Measurements from ENCODE around the gene KLHL24. TPM values are rescaled to one million over a fixed set of nuclear protein-coding genes. Genes with fewer than 3 reads are reported as not detected.
"Not testable (repeated sequence)": the region's sequence is repeated elsewhere in the genome, so short reads cannot be mapped to it uniquely, and the experiment has no call there.

Gene KLHL24
- total and polyA plus RNA-seq, 2 of the 4 experiments (the other 2 are of a cell fraction), result 5.7 to 25.6 TPM

DNA sequence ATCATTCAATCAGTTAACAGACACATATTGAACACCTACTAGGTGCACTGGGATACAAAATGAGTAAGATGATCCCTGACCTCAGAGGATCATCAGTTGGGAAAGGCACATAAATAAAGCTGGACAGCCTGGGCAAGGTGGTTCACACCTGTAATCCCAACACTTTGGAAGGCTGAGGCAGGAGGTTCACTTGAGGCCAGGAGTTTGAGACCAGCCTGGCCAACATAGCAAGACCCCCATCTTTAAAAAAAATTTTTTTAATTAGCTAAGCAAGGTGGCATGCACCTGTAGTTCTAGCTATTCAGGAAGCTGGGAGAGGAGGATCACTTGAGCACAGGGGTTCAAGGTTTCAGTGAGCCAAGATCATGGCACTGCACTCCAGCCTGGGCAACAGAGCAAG is 3.7 kb upstream of the KLHL24 start:
- no peak overlapping the region for H4K91ac ChIP-seq (ENCODE audit: insufficient read depth, low read depth, low read length)
- H3K14ac ChIP-seq (replicated peaks; ENCODE audit: low read depth, low read length), result no peak overlapping the region
- H3K23ac ChIP-seq (ENCODE audit: low read depth, low read length), result no peak overlapping the region
- H2AK5ac ChIP-seq (ENCODE audit: low read depth, low read length), result no peak overlapping the region
- no peaks in the 10 kb centered on the region for H3K9me1 ChIP-seq (ENCODE audit: insufficient read depth, low read length)
- no peak overlapping the region for H4K5ac ChIP-seq (ENCODE audit: low read depth, low read length)
- H3K27ac ChIP-seq (ENCODE audit: insufficient read depth, low read length), result no peak overlapping the region
- H3K9ac ChIP-seq (ENCODE audit: low read depth, low read length), result no peak overlapping the region
- no peaks in the 10 kb centered on the region for H3K9me3 ChIP-seq (ENCODE audit: control insufficient read depth, insufficient read depth, low read length)
- no peak overlapping the region for H2BK20ac ChIP-seq (ENCODE audit: low read depth, low read length)
- no peak for TF ChIP-seq RCOR1 (IDR thresholded peaks at IDR 0.05; ENCODE audit: insufficient replicate concordance, low read length)
- no peak for TF ChIP-seq BHLHE40 (IDR thresholded peaks at IDR 0.05; ENCODE audit: low read depth, low read length)
- H3K36me3 ChIP-seq (ENCODE audit: control insufficient read depth, insufficient read depth, low read length), result no peaks in the 10 kb centered on the region
- BruUV-seq (replicated peaks), result no TSS peak
- no peak overlapping the region for H2AK9ac ChIP-seq (replicated peaks; ENCODE audit: low read depth, low read length, poor library complexity)
- no peak overlapping the region for H2BK5ac ChIP-seq (ENCODE audit: low read depth, low read length, poor library complexity, severe bottlenecking)
- H3K79me1 ChIP-seq (ENCODE audit: low read depth in 1 of 2, low read length in 2 of 2), result no peaks in the 10 kb centered on the region
- in situ Hi-C loops (cut with MboI; ENCODE audit: low sequenced_read_pairs) (no loop called here), intact Hi-C loops (cut with micrococcal nuclease) (no loop called here), dilution Hi-C loops (cut with HindIII; ENCODE audit: low sequenced_read_pairs, unreplicated experiment) (no loop called here)
- no peaks in the 10 kb centered on the region for H3K4me1 ChIP-seq (ENCODE audit: control insufficient read depth, insufficient read depth, low read length)
- ChIA-PET POLR2A (ENCODE audit: unreplicated experiment) (no interaction called here), CTCF (no interaction called here)
- H2BK15ac ChIP-seq (ENCODE audit: low read depth, low read length), result no peak overlapping the region
- no peak for DNase-seq
- H3K27me3 ChIP-seq (ENCODE audit: control insufficient read depth, insufficient read depth, low read length), result peaks cover 3% of the 10 kb centered on the region; the same call in 1 of the 2 replicates
- H3K18ac ChIP-seq (ENCODE audit: low read depth, low read length), result no peak overlapping the region
- H3K56ac ChIP-seq (ENCODE audit: extremely low read depth, insufficient read depth, low read length), result no peak overlapping the region
- H4K8ac ChIP-seq (ENCODE audit: low read depth in 2 of 2, low read length in 2 of 2), result no peak overlapping the region
- H2BK120ac ChIP-seq (ENCODE audit: low read depth, low read length), result no peak overlapping the region
- no peak overlapping the region for H2AFZ ChIP-seq (replicated peaks; ENCODE audit: low read length, poor library complexity)
- no peak overlapping the region for H3K4me2 ChIP-seq (ENCODE audit: low read depth, low read length)
- ATAC-seq (ENCODE audit: low read depth), result no peak
- no peaks in the 10 kb centered on the region; the same call in 1 of the 2 replicates for H4K20me1 ChIP-seq (ENCODE audit: insufficient read depth, low read length)
- no peak overlapping the region for H3K4ac ChIP-seq (ENCODE audit: low read depth, low read length)
- H3K4me3 ChIP-seq (ENCODE audit: insufficient read depth, low read depth, low read length), result no peak overlapping the region

DNA sequence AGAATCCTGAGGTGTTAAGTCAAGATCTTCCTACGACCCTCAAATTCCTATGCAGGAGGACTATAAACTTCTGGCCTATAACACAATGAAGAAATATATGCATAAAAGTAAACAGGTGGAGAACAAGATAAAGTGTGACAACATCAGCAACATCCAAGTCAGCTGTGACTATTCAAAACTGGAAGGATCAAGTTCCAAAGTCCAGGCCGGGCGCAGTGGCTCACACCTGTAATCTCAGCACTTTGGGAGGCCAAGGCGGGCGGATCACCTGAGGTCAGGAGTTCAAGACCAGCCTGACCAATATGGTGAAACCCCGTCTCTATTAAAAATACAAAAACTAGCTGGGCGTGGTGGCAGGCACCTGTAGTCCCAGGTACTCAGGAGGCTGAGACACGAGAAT is 2.7 kb upstream of the KLHL24 start:
- CTCF ChIA-PET; H2AK5ac ChIP-seq (ENCODE audit: low read depth, low read length); dilution Hi-C loops (cut with HindIII; ENCODE audit: low sequenced_read_pairs, unreplicated experiment); H3K27me3 ChIP-seq (ENCODE audit: control insufficient read depth, insufficient read depth, low read length); H3K56ac ChIP-seq (ENCODE audit: extremely low read depth, insufficient read depth, low read length); H3K23ac ChIP-seq (ENCODE audit: low read depth, low read length); H3K14ac ChIP-seq (replicated peaks; ENCODE audit: low read depth, low read length); H3K4me2 ChIP-seq (ENCODE audit: low read depth, low read length); H2BK15ac ChIP-seq (ENCODE audit: low read depth, low read length); DNase-seq; H2AFZ ChIP-seq (replicated peaks; ENCODE audit: low read length, poor library complexity); H2BK5ac ChIP-seq (ENCODE audit: low read depth, low read length, poor library complexity, severe bottlenecking); POLR2A ChIA-PET (ENCODE audit: unreplicated experiment); H3K9me1 ChIP-seq (ENCODE audit: insufficient read depth, low read length); H2BK120ac ChIP-seq (ENCODE audit: low read depth, low read length); H3K36me3 ChIP-seq (ENCODE audit: control insufficient read depth, insufficient read depth, low read length); H3K18ac ChIP-seq (ENCODE audit: low read depth, low read length); H4K20me1 ChIP-seq (ENCODE audit: insufficient read depth, low read length); H3K4me1 ChIP-seq (ENCODE audit: control insufficient read depth, insufficient read depth, low read length); ATAC-seq (ENCODE audit: low read depth); H4K5ac ChIP-seq (ENCODE audit: low read depth, low read length); BruUV-seq (replicated peaks); H4K8ac ChIP-seq (ENCODE audit: low read depth in 2 of 2, low read length in 2 of 2); H2AK9ac ChIP-seq (replicated peaks; ENCODE audit: low read depth, low read length, poor library complexity); H2BK20ac ChIP-seq (ENCODE audit: low read depth, low read length); H3K27ac ChIP-seq (ENCODE audit: insufficient read depth, low read length); H3K4ac ChIP-seq (ENCODE audit: low read depth, low read length); in situ Hi-C loops (cut with MboI; ENCODE audit: low sequenced_read_pairs); H3K79me1 ChIP-seq (ENCODE audit: low read depth in 1 of 2, low read length in 2 of 2); intact Hi-C loops (cut with micrococcal nuclease); H4K91ac ChIP-seq (ENCODE audit: insufficient read depth, low read depth, low read length); H3K9me3 ChIP-seq (ENCODE audit: control insufficient read depth, insufficient read depth, low read length); H3K9ac ChIP-seq (ENCODE audit: low read depth, low read length); H3K4me3 ChIP-seq (ENCODE audit: insufficient read depth, low read depth, low read length): not testable (repeated sequence)
- no CpG with 5 or more reads among the region's 8 CpGs for WGBS, 2 experiments (ENCODE audit: extremely low coverage in 2 of 2, insufficient read length in 1 of 2)
